Adipocyte (in vitro differentiated cells): Measurements from ENCODE around the gene ADGRL1.

Source experiments
- DNase-seq: peaks from one replicate; pipeline ENCODE4 v3.0.0-alpha.2; 2015; ENCODE audit warnings: low read depth
- H3K27me3 ChIP-seq: replicated peaks from 2 replicates; pipeline ENCODE4 v1.7.0; 2013; ENCODE audit warnings: mild to moderate bottlenecking, low read length, moderate library complexity; ENCODE audit not compliant: control insufficient read depth, insufficient read depth
- H3K36me3 ChIP-seq: 2 replicates; pipeline ENCODE4 v1.7.0; 2013; ENCODE audit warnings: low read length, mild to moderate bottlenecking, moderate library complexity; ENCODE audit not compliant: control insufficient read depth, insufficient read depth, severe bottlenecking
- H3K4me1 ChIP-seq: 2 replicates; pipeline ENCODE4 v1.7.0; 2013; ENCODE audit warnings: mild to moderate bottlenecking, low read length, moderate library complexity; ENCODE audit not compliant: control insufficient read depth, insufficient read depth
- H3K4me3 ChIP-seq: 2 replicates; pipeline ENCODE4 v1.7.0; 2013; ENCODE audit warnings: mild to moderate bottlenecking, low read length, moderate library complexity
- H3K9ac ChIP-seq: 2 replicates; pipeline ENCODE4 v1.7.0; 2013; ENCODE audit warnings: mild to moderate bottlenecking, low read length, moderate library complexity
- H3K9me3 ChIP-seq: 2 replicates; pipeline ENCODE4 v1.7.0; 2013; ENCODE audit warnings: mild to moderate bottlenecking, low read length, moderate library complexity; ENCODE audit not compliant: control insufficient read depth

ADGRL1 gene

DNA sequence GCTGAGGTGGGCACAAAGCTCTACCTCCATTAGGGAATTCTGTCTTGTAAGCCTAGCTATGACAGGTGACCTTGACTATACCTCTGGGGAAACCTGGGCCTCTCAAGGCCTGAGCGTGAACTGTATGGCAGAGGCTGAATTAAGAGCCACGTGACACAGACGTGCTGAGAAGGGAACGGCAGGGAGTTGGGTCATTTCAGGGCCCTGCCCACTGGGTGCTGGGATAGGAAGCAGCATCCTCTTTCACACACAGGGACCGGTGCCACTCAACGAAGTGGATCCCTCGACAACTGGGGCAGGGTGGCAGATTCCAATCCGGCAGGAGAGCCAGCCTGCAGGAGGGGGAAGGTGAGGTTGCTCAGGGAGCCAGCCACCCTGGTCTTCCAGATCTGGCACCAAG, 78.8 kb downstream of the ADGRL1 start:
- H3K4me3 ChIP-seq: no peak overlapping the region
- H3K4me1 ChIP-seq: peaks cover 25% of the 10 kb centered on the region

DNA sequence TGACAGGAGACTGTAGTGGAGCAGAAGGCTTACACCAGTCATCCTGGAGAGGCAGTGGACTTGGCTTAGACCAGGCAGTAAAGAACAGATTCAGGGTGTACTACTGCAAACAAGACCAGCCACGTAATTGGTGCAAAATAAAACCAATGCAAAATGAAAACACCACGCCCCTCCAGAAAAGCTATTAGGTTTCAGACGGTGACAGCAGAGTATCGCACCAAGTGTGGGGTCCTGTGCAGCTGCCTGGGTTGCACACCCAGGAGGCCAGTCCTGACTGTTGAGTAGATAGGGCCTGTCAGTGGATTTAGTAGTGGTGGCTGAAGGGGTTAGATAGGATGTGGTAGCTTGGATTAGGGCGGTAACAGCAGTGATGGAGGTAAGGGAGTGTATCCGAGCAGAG, 83.0 kb downstream of the ADGRL1 start:
- Histone ChIP-seq H3K9me3 (no peaks in the 10 kb centered on the region), H3K9ac (no peak overlapping the region), H3K27me3 (no peaks in the 10 kb centered on the region), H3K4me3 (no peak overlapping the region), H3K4me1 (peaks cover 28% of the 10 kb centered on the region), H3K36me3 (no peaks in the 10 kb centered on the region)
- no peak for DNase-seq

More for the DNA sequence above, 78.8 kb downstream of the ADGRL1 start:
- DNase-seq: no peak
- Histone ChIP-seq H3K36me3 (no peaks in the 10 kb centered on the region), H3K9ac (peak overlapping the region; percentile 52), H3K27me3 (no peaks in the 10 kb centered on the region), H3K9me3 (no peaks in the 10 kb centered on the region)

DNA sequence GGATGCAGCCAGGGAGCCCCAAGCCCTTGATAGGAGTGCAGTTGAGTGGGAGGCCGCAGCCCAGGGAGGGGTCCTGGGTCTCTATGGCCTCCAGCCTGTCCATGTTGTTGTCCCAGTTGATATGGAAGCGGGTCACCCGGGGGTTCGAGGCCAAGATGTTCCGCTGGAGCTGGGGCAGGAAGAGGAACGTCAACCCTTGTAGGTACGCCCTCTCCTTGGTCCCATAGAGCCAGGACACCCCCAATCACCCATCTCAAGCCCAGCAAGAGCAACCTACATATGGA, 85.5 kb downstream of the ADGRL1 start:
- Histone ChIP-seq H3K36me3 (no peaks in the 10 kb centered on the region), H3K4me1 (peaks cover 28% of the 10 kb centered on the region), H3K9ac (no peak overlapping the region)

DNA sequence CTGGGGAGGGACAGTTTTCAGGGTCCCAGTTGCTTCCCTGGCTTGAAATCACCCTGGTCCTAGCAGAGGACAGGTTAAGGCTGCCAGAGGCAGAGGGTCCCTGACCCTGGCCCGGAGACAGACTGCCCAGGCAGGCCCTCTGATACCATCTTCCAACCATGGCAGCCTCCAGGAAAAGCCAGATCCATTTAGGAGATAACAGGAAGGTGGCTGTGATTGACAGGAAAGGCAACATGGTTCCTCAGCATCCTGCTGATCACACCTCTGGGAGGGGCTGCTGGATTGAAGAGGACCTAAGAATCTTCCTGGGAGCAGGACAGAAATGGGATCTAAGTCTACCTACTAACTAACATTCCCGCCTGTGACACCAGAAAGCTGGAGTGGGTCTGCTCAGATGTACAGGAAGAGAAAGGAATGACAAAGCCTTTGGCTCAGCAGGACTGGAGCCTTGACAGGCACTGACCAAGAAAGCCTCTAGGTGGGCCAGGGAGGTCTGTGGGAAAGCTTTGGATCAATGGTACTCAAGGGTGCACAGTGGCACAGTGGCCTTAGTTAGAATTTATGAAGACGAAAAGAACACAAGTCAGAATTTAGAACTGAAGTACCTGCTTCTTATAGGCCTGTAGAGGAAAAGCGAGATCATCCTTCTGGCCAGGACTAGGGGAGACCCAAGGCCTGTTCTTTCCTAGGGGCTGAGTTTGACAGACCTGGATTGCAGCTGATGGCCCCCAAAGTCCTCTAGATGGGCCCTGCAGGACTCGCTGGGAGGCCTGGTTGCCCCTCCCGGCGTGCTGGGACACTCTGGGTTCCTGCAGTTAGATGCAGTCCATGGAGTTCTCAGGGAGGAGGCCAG, 86.1 kb downstream of the ADGRL1 start:
- peak overlapping the region; percentile 89 for H3K9ac ChIP-seq
- H3K27me3 ChIP-seq: no peaks in the 10 kb centered on the region
- no peak for DNase-seq
- no peaks in the 10 kb centered on the region for H3K9me3 ChIP-seq
- peak overlapping the region; percentile 79 for H3K4me3 ChIP-seq
- H3K36me3 ChIP-seq: no peaks in the 10 kb centered on the region
- peaks cover 34% of the 10 kb centered on the region for H3K4me1 ChIP-seq

More for the DNA sequence above, 85.5 kb downstream of the ADGRL1 start:
- H3K27me3 ChIP-seq: no peaks in the 10 kb centered on the region
- H3K9me3 ChIP-seq: no peaks in the 10 kb centered on the region
- no peak for DNase-seq
- H3K4me3 ChIP-seq: no peak overlapping the region

DNA sequence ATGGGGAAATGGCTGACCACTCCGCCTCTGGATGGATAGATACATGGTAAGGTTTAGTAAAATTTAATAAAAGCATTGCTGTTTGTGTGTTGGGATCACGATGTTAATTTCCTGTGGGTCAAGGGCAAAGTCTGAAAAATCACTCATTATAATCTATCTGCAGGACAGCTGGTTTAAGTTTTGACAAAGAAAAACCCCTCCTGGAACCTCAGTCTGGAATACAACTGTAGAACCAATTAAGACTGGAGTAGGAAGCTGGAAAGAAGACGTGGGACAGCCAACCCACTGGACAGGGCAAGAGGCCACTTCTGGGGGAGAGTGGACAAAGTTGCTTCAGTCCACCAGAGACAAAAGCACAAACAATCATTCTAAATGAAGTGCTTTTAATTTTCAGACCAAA, 86.8 kb downstream of the ADGRL1 start:
- H3K4me3 ChIP-seq: peak overlapping the region; percentile 79
- no peaks in the 10 kb centered on the region for H3K36me3 ChIP-seq
- H3K9me3 ChIP-seq: no peaks in the 10 kb centered on the region

DNA sequence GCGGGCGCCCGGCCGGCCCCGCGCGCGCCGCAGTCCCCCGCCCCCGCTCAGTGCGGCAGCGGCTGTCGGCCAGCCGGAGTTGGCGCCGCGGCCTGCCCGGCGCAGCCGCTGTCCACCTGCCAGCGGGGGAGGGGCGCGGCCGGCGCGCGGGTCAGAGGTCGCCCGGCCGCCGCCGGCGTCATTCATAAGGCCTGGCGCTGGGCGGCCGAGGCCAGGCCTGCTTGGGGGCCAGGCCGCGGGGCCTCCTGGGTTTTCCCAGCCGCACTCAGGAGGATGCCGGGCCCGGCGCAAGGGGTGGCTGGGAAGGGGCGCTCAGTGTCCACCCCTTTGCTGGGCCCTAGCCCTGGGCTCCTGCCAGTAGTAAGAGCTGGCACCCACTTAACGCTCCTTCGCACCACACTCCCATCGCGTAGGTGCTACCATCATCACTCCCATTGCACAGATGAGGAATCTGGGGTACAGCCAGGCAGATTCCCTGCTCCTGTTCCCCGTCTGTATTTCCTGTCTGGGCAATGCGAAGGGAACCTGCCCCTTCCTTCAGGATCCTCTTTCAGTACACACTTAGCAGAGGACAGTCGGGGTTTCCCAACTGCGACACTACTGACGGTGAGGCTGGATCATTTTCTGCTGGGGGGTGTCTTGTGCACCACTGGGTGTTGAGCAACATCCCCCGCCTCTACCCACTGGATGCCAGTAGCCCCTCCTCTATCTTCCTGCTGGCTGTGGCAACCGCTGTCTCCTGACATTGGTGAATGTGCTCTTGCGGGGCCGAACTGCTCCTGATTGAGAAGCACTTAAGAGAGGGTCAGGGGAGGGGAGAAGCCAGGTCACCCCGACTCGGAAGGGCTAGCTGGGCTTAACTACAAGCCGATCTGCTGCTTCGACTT, 87.6 kb downstream of the ADGRL1 start:
- peak; percentile 80 for DNase-seq
- peak overlapping the region; percentile 89 for H3K9ac ChIP-seq
- H3K27me3 ChIP-seq: no peaks in the 10 kb centered on the region
- H3K9me3 ChIP-seq: no peaks in the 10 kb centered on the region
- H3K4me1 ChIP-seq: peaks cover 47% of the 10 kb centered on the region
- H3K36me3 ChIP-seq: no peaks in the 10 kb centered on the region
- peak overlapping the region; percentile 79 for H3K4me3 ChIP-seq

More for the DNA sequence above, 86.8 kb downstream of the ADGRL1 start:
- H3K4me1 ChIP-seq: peaks cover 41% of the 10 kb centered on the region
- DNase-seq: no peak
- peak overlapping the region; percentile 89 for H3K9ac ChIP-seq
- no peaks in the 10 kb centered on the region for H3K27me3 ChIP-seq

DNA sequence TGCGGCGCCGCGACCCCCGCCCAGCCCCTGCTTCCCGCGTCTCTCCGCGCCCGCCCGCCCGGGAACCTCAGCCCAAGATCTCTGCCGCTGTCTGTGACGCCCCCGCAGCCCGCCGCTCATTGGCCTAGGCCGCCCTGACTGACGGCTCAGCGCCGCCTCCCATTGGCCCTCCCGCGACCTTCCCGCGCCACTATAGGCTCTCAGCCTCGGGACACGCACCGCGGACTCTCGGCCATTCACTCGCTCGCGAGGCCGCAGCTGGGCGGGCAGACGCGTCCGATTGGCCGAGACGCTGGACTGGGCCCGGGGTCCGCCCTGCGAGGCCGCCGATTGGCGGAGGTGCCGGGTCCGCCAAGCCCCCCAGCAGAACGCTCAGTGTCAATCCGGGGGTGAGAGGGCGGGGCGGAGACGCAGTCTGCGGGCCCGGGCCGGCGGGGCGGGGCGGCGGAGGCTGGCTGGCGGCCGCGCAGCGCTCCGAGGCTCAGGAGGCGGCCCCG, 88.3 kb downstream of the ADGRL1 start, which contains the start of gene PRKACA:
Gene PRKACA, minus strand, starts transcription at position 95 of the 497 bp plus-strand sequence. CDS start 215 bp downstream, outside the sequence.
- peak within 1 kb of the TSS; percentile 91 for H3K4me3 ChIP-seq
- H3K27me3 ChIP-seq: no peaks in the 10 kb centered on the region
- H3K9me3 ChIP-seq: no peaks in the 10 kb centered on the region
- H3K9ac ChIP-seq: peak within 1 kb of the TSS; percentile 89
- DNase-seq: peak; percentile 100
- H3K36me3 ChIP-seq: no peaks in the 10 kb centered on the region
- H3K4me1 ChIP-seq: peaks cover 54% of the 10 kb centered on the region

DNA sequence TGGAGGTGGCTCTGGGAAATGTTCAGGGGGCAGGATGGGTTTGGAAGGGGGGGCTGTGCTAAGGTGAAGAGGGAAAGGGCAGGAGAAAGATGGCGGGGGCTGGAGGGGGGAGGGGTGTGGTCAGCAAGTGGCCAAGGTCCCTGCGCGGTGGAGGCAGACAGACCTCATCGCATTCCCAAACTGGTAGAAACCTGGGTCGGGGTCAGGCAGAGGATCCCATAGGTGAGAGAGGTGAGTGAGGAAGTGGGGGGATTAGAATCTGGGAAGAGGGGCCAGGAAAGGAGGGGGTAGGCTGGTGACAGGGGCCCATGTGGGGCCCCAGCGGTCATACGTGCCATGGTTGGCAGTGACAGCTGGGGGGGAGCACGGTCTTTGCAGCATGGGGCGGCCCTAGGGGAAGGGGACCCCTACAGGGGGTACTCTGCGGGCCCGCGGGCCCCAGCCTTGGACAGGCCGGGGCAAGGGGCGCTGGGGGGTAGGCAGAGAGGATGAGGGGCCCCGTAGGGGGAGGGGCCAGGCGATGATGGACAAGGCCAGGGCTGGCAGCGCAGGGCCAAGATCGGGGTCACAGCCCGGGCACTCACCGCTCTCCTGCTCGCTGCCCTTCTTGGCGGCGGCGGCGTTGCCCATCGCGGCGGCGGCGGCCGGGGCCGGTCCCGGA, 88.9 kb downstream of the ADGRL1 start:
- H3K36me3 ChIP-seq: no peaks in the 10 kb centered on the region
- H3K27me3 ChIP-seq: no peaks in the 10 kb centered on the region
- peak; percentile 27 for DNase-seq
- peak overlapping the region; percentile 88 for H3K9ac ChIP-seq
- H3K4me1 ChIP-seq: peaks cover 60% of the 10 kb centered on the region
- no peaks in the 10 kb centered on the region for H3K9me3 ChIP-seq
- H3K4me3 ChIP-seq: peak overlapping the region; percentile 91

DNA sequence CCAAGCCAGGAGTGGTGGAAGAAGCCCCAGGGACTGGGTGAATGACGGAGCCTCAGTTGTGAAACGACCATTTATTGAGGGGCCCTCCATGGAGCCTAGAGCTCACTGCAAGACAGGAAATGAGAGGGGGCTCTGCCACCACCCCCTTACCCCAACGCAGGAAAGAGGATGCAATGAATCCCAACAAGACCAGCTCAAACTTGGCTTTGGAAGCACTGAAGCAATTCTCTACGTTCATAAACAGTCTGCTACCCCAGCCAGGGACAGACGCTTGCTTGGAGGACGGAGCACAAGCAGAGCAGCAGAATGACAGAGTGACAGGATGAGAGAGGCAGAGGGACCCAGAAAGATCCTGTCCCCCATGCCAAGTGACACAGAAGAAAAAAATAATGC, 89.4 kb downstream of the ADGRL1 start:
- Histone ChIP-seq H3K9ac (peak overlapping the region; percentile 88), H3K36me3 (no peaks in the 10 kb centered on the region), H3K9me3 (no peaks in the 10 kb centered on the region), H3K27me3 (no peaks in the 10 kb centered on the region), H3K4me1 (peaks cover 64% of the 10 kb centered on the region), H3K4me3 (peak overlapping the region; percentile 91)
- DNase-seq: peak; percentile 9

DNA sequence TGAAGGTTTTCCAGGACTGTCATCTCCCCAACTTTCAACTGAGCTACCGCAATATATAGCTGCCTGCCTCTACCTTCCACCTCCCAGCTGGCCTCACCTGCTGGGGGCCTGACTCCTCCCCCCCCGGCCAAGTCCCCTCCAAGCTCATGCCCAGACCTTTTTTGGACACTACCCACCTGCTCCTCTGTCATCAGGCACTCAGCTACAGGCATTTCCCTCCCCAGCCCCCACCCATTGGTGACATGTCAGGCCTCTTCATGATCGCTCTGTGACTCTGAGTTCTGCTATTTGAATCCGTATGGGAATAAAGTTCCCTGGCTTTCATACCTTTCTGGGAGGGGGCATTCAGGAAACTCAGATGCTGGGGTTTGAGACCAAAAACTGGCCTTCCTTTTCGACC, 90.2 kb downstream of the ADGRL1 start:
- H3K4me1 ChIP-seq: peaks cover 70% of the 10 kb centered on the region
- H3K9me3 ChIP-seq: no peaks in the 10 kb centered on the region
- H3K9ac ChIP-seq: peak overlapping the region; percentile 88
- H3K27me3 ChIP-seq: no peaks in the 10 kb centered on the region
- peak overlapping the region; percentile 91 for H3K4me3 ChIP-seq
- no peak for DNase-seq
- peaks cover 3% of the 10 kb centered on the region for H3K36me3 ChIP-seq

DNA sequence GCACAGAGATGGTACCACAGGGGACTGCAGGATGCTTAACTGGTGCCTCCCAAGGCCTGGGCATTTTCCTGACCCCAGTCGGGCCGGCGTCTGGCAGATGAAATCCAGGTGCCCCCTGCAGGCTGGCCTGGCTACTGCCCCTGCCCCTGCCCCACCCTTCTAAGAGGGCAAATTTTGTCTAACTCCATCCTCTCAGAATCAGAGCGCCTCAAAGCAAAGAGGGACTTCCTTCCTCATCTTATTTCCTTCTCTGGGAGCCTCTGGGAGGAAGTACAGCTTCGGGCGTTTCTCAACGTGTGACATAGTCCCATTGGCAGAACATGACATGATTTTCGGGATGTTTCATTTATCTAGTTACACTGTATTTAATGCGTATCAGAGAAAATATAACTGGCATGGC, 91.1 kb downstream of the ADGRL1 start:
- Histone ChIP-seq H3K4me1 (peaks cover 77% of the 10 kb centered on the region), H3K9me3 (no peaks in the 10 kb centered on the region), H3K4me3 (no peak overlapping the region), H3K9ac (peak overlapping the region; percentile 41), H3K36me3 (peaks cover 3% of the 10 kb centered on the region), H3K27me3 (no peaks in the 10 kb centered on the region)
- peak; percentile 31 for DNase-seq
